ENCODE measurements around the gene TRAM2.

- no peak for TF ChIP-seq POLR2A (IDR thresholded peaks at IDR 0.05)
- TF ChIP-seq, protein P1, sequence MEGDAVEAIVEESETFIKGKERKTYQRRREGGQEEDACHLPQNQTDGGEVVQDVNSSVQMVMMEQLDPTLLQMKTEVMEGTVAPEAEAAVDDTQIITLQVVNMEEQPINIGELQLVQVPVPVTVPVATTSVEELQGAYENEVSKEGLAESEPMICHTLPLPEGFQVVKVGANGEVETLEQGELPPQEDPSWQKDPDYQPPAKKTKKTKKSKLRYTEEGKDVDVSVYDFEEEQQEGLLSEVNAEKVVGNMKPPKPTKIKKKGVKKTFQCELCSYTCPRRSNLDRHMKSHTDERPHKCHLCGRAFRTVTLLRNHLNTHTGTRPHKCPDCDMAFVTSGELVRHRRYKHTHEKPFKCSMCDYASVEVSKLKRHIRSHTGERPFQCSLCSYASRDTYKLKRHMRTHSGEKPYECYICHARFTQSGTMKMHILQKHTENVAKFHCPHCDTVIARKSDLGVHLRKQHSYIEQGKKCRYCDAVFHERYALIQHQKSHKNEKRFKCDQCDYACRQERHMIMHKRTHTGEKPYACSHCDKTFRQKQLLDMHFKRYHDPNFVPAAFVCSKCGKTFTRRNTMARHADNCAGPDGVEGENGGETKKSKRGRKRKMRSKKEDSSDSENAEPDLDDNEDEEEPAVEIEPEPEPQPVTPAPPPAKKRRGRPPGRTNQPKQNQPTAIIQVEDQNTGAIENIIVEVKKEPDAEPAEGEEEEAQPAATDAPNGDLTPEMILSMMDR (IDR thresholded peaks at IDR 0.05) = no peak
These were observed 53.3 kb downstream of the TRAM2 start for GRCh38 chr6:52523378-52524142.

Data from adrenal gland (tissue), 5 donors.